ENCODE measurements around the gene CD300LF.

Gene CD300LF

GRCh38 chr17:74742978-74743545, 30.3 kb upstream of the CD300LF start:
- Histone ChIP-seq H3K4me1 (peaks cover 14% of the 10 kb centered on the region), H3K79me2 (no peaks in the 10 kb centered on the region), H3K9ac (no peak overlapping the region), H2AFZ (no peak overlapping the region), H3K36me3 (ENCODE audit: control insufficient read depth, insufficient read depth, low read length) (no peaks in the 10 kb centered on the region), H3K27ac (no peak overlapping the region), H3K9me3 (ENCODE audit: control insufficient read depth, low read length) (no peaks in the 10 kb centered on the region), H3K4me2 (ENCODE audit: low read length) (no peak overlapping the region), H3K4me3 (ENCODE audit: low read depth, low read length) (no peak overlapping the region), H3K27me3 (ENCODE audit: control insufficient read depth, insufficient read depth, low read length) (no peaks in the 10 kb centered on the region)
- TF ChIP-seq CTCF (IDR thresholded peaks at IDR 0.05): no peak

- Histone ChIP-seq H2AFZ (no peak overlapping the region), H3K36me3 (ENCODE audit: control insufficient read depth, insufficient read depth, low read length) (no peaks in the 10 kb centered on the region), H3K9ac (no peak overlapping the region), H3K4me2 (ENCODE audit: low read length) (no peak overlapping the region), H3K4me1 (peaks cover 11% of the 10 kb centered on the region), H3K9me3 (ENCODE audit: control insufficient read depth, low read length) (no peaks in the 10 kb centered on the region), H3K27ac (no peak overlapping the region), H3K27me3 (ENCODE audit: control insufficient read depth, insufficient read depth, low read length) (peaks cover 4% of the 10 kb centered on the region), H3K79me2 (no peaks in the 10 kb centered on the region), H3K4me3 (ENCODE audit: low read depth, low read length) (no peak overlapping the region)
- TF ChIP-seq CTCF (IDR thresholded peaks at IDR 0.05): no peak
Measured at GRCh38 chr17:74742153-74742515, 29.4 kb upstream of the CD300LF start.

- Histone ChIP-seq H3K36me3 (ENCODE audit: control insufficient read depth, insufficient read depth, low read length) (no peaks in the 10 kb centered on the region), H3K4me2 (ENCODE audit: low read length) (no peak overlapping the region), H3K27me3 (ENCODE audit: control insufficient read depth, insufficient read depth, low read length) (peaks cover 5% of the 10 kb centered on the region), H3K4me3 (ENCODE audit: low read depth, low read length) (no peak overlapping the region), H2AFZ (no peak overlapping the region), H3K4me1 (peaks cover 7% of the 10 kb centered on the region), H3K9me3 (ENCODE audit: control insufficient read depth, low read length) (no peaks in the 10 kb centered on the region), H3K9ac (no peak overlapping the region), H3K27ac (no peak overlapping the region), H3K79me2 (no peaks in the 10 kb centered on the region)
- TF ChIP-seq CTCF (IDR thresholded peaks at IDR 0.05): no peak
Measured at GRCh38 chr17:74740641-74741387, 28.1 kb upstream of the CD300LF start.

- H3K36me3 ChIP-seq (ENCODE audit: control insufficient read depth, insufficient read depth, low read length): no peaks in the 10 kb centered on the region
- no peaks in the 10 kb centered on the region for H3K9me3 ChIP-seq (ENCODE audit: control insufficient read depth, low read length)
- H3K4me3 ChIP-seq (ENCODE audit: low read depth, low read length): no peak overlapping the region
- no peak for TF ChIP-seq CTCF (IDR thresholded peaks at IDR 0.05)
- peaks cover 5% of the 10 kb centered on the region for H3K27me3 ChIP-seq (ENCODE audit: control insufficient read depth, insufficient read depth, low read length)
- peaks cover 7% of the 10 kb centered on the region for H3K4me1 ChIP-seq
- no peak overlapping the region for H3K27ac ChIP-seq
- no peak overlapping the region for H2AFZ ChIP-seq
- no peak overlapping the region for H3K4me2 ChIP-seq (ENCODE audit: low read length)
- H3K79me2 ChIP-seq: no peaks in the 10 kb centered on the region
- H3K9ac ChIP-seq: no peak overlapping the region
Measured at GRCh38 chr17:74740173-74740572, 27.4 kb upstream of the CD300LF start.

Measured in parathyroid adenoma (tissue), 2 donors.